ENCODE measurements around the gene PDXP.

PDXP gene

GRCh38 chr22:37697538-37697835, 39.0 kb downstream of the PDXP start:
- DNase-seq (ENCODE audit: low read depth): no peak

- DNase-seq (ENCODE audit: low read depth): no peak
These were observed 42.7 kb downstream of the PDXP start for GRCh38 chr22:37701141-37701786.

- no peak for DNase-seq (ENCODE audit: low read depth)
These were observed 45.4 kb downstream of the PDXP start for GRCh38 chr22:37703906-37704305.

- DNase-seq (ENCODE audit: low read depth): no peak
These were observed 46.1 kb downstream of the PDXP start for GRCh38 chr22:37704645-37705044.

- DNase-seq (ENCODE audit: low read depth): no peak
These were observed 46.7 kb downstream of the PDXP start for GRCh38 chr22:37705205-37705604.

DNA sequence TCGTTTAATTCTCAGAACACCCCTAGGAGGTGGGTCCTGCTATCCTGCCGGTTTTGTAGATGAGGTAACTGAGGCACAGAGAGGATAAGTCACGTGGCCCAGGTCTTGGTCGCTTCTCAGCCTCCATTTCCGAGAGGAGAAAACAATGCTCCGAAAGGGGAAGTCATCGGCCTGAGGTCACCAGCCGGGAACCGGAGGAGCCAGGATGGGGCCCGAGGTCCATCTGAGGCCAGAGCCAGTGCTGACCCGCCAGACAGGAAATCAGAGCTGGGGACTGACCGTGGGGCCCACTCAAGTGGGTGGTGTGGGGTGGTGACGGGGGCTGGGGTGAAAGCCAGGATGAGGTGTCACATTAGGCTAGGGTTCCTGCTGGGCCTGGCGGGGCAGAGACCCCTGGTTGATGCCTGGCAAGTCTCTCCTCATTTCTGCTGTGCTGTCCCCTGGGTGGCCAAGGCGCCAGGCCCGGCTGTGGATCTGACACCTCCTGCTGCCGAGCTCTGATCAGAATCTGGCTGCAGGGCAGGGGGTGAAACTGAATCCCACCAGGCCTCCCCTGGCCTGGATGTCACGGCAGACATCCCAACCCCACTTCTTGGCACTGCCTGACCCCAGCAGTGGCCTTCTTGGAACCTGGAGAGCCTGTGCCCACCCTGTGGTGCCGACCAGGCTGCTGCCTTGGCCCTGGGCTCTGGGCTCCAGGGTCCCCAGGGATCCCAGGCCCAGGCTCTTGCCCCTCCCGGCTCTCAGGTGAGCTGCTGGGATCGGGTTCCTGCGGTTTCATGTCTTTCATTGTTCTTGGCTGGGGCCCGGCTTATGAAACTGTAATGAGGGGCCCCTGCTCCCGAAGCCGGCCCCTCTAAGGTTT, 50.3 kb downstream of the PDXP start:
- no peak for DNase-seq (ENCODE audit: low read depth)

DNA sequence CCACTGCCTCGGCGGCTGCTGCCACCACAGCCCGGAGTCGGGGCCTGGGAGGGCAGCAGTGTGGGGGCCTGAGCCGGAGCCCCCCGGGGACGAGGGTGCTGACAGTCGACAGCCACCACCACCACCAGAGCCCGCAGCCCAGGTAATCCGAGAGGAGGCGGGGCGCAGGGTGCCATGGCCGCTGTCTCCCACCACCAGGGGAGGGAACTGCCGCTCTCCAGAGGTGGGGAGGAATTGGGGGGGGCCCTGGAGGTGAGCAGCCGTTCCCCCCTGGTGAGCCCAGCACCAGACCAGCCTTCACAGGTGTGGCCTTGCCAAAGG, 50.9 kb downstream of the PDXP start:
- no peak for DNase-seq (ENCODE audit: low read depth)

GRCh38 chr22:37710675-37711074, 52.2 kb downstream of the PDXP start:
- no peak for DNase-seq (ENCODE audit: low read depth)

DNA sequence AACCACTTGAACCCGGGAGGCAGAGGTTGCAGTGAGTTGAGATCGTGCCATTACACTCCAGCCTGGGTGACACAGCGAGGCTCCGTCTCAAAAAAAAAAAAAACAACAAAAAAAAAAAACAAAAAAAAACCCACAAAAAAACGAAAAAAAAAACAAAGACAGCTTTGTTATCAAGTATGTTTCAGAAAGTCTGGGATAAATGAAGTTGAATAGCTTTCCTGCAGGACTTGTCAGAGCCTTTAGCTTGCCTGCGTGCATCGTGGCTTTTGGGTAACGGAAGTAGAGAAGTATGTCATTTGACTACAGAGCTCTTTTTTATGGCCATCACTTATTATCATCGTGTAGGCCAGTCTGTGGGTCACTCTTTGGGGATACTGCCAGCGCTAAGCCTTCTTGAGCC, 53.0 kb downstream of the PDXP start:
- no peak for DNase-seq (ENCODE audit: low read depth)

DNA sequence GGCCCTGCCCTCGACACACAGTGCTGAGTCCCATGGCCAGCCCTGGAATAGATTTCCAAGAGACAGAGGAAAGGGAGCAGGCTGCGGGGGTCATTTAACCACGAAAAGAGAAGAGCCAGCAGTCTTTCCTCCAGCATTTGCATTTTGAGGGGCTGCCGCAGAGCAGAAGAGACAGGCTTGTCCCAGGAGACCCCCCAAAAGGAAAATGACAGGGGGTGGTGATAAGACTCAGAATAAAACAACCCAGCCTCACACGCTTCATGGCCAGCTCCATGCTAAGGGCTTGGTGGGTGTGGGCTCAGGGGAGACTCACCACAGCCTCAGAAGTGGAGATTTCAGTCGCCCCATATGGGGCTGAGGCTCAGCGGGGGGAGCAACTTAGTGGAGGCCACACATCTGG, 55.2 kb downstream of the PDXP start:
- DNase-seq (ENCODE audit: low read depth): no peak

DNA sequence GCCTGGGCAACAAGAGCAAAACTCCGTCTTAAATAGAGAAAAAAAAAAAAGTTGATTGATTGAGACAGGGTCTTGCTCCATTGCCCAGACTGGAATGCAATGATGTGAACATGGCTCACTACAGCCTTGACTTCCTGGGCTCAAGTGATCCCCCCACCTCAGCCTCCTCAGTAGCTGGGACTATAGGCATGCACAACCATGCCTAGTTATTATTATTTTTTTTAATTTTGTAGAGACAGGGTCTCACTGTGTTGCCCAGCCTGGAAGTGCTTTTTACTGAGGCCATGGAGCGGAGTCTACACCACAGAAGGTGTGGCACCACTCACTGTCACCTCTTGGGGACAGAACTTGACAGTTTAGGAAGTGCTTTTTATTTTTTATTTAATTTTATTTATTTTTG, 56.1 kb downstream of the PDXP start:
- DNase-seq (ENCODE audit: low read depth): no peak

- DNase-seq (ENCODE audit: low read depth): no peak
These were observed 57.2 kb downstream of the PDXP start for GRCh38 chr22:37715760-37716159.

All from activated T-cell treated with anti-CD3 and anti-CD28 coated beads for 48 hours (primary cell).